Large intestine (tissue), 3 donors: ENCODE results near the gene TTC23. TPM values are rescaled to one million over a fixed set of nuclear protein-coding genes. Genes with fewer than 3 reads are reported as not detected.

Source experiments
- DNase-seq, 2 donors: peaks; one replicate each; pipeline versions ENCODE4 v3.0.0 to v3.0.0-alpha.2; 2013
- H3K27ac ChIP-seq: one replicate; pipeline ENCODE4 v1.5.1; 2013; ENCODE audit warnings: low read length
- H3K27me3 ChIP-seq: 2 replicates; pipeline ENCODE4 v1.6.1; 2013; ENCODE audit warnings: low read length; ENCODE audit not compliant: control insufficient read depth, insufficient read depth
- H3K36me3 ChIP-seq: 2 replicates; pipeline ENCODE4 v1.6.1; 2013; ENCODE audit warnings: low read length; ENCODE audit not compliant: control insufficient read depth, insufficient read depth
- H3K4me1 ChIP-seq: one replicate; pipeline ENCODE4 v1.6.1; 2013; ENCODE audit warnings: low read length; ENCODE audit not compliant: control insufficient read depth, insufficient read depth
- H3K4me3 ChIP-seq: one replicate; pipeline ENCODE4 v1.5.1; 2013; ENCODE audit warnings: low read length
- H3K9me3 ChIP-seq: one replicate; pipeline ENCODE4 v1.6.1; 2013; ENCODE audit warnings: mild to moderate bottlenecking, low read depth, low read length, moderate library complexity; ENCODE audit not compliant: control insufficient read depth
- WGBS: methylation state at CpG from one replicate; pipeline ENCODE4 v1.1.5; 2013; ENCODE audit warnings: low lambda C conversion rate; ENCODE audit not compliant: insufficient coverage; 5-methylcytosine and 5-hydroxymethylcytosine counted together
- polyA plus RNA-seq: library from polyadenylated mRNA; unstranded; fragments of 120-200 nt; gene quantifications from one replicate; pipeline ENCODE4 v1.2.1, GENCODE V29; 2013

Gene TTC23
- polyA plus RNA-seq, 1 donor = 16.3 TPM

DNA sequence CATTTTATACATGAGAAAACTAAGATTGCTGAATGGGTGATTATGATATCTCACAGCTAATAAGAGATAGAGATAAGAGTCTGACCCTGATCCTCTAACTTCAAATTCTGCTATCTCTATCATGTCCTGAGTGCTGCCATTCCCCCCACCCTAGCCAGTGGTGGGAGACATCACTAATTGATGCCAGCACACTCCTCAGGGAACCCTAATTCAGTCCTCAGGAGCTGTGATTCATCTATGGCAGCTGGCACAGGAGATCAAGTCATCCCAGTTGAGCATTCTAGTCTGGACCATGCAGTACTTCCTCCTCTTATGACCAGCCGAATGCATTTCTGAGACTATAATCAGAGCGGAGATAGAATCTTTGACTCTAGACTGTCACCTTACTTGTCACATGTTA is 72.6 kb downstream of the TTC23 start:
- H3K4me3 ChIP-seq = no peak overlapping the region
- H3K9me3 ChIP-seq = no peaks in the 10 kb centered on the region
- H3K27ac ChIP-seq = no peak overlapping the region
- DNase-seq = no peak
- no peaks in the 10 kb centered on the region for H3K27me3 ChIP-seq
- no CpG with 5 or more reads among the region's 2 CpGs for WGBS
- H3K36me3 ChIP-seq = peaks cover 27% of the 10 kb centered on the region
- no peaks in the 10 kb centered on the region for H3K4me1 ChIP-seq

DNA sequence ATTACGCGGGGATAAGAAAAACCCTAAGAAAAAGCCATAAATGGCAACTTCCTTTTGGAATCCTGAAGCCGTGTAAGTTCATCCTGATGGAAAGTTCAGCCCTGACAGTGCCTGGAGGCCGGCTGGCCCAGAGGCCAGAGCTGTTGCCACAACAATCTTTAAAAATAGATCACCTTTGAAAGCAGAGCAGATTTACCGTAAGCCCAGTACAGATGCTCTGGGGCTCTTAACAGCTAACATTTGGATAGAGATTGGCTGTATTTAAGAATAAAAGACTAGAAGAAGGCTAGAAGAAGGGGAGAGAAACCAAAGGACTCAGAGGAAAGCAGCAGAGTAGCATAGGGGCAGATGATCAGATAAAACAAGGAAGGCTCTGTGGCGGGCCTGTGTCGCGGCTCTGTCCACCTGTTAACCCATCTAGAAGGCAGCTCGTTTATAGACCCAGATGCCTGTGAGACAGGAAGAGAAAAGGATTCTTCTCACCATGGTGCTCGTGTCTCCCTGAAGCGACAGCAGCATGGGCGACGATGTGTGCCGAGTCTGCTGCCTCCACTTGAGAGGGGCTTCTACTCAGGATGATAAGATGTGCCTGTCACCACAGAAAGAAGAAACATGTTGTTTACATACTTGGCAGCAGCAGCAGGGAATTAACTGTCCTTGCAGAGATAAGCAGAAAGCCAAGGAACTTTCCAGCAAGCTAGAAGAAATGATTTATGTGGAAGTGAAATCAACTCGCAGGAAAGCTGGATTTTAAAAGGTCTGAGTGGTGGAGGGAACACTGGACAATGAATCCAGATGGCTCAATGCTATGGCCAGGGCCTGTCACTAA is 74.6 kb downstream of the TTC23 start:
- no peak for DNase-seq
- Histone ChIP-seq H3K9me3 (no peaks in the 10 kb centered on the region), H3K27ac (peak overlapping the region; percentile 23), H3K4me3 (no peak overlapping the region), H3K27me3 (no peaks in the 10 kb centered on the region), H3K4me1 (no peaks in the 10 kb centered on the region), H3K36me3 (peaks cover 34% of the 10 kb centered on the region)
- WGBS = no CpG with 5 or more reads among the region's 15 CpGs

DNA sequence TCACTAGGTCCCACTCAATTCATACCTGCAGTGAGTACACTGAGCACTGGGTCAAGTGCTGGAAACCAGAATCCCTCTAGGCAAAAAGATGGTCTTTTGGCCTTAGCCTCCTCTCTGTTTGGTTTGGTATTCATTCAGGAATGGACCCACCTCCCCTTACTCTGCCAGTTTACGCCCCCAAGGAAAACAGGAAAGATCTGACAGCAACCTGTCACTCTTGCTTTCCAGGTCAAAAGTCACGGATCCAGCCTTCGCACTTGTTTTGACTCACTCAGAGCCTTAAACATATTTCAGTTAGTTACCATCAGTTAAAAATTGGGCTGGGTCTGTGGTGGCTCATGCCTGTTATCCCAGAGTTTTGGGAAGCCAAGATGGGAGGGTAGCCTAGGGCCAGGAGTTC is 76.4 kb downstream of the TTC23 start:
- H3K4me3 ChIP-seq = no peak overlapping the region
- DNase-seq = no peak
- no peak overlapping the region for H3K27ac ChIP-seq
- no peaks in the 10 kb centered on the region for H3K4me1 ChIP-seq
- H3K27me3 ChIP-seq = no peaks in the 10 kb centered on the region
- no peaks in the 10 kb centered on the region for H3K9me3 ChIP-seq
- peaks cover 44% of the 10 kb centered on the region for H3K36me3 ChIP-seq
- WGBS = no CpG with 5 or more reads among the region's 3 CpGs

DNA sequence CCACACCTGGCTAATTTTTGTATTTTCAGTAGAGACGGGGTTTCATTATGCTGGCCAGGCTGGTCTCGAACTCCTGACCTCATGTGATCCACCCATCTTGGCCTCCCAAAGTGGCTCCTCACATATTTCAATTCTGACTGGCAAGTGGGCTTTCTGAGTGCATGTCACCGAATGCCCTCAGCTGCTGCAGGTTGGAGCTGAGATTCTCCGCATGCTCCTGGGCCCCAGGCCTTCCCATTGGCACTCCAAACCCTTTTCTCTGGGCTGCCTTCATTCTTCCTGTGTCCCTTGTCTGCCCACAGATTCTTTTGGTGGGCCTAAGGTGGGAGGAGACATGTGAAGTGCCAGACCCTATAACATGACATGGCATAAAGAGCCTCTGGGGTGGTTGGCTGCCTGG is 77.2 kb downstream of the TTC23 start:
- H3K9me3 ChIP-seq = no peaks in the 10 kb centered on the region
- no peak for DNase-seq
- peaks cover 51% of the 10 kb centered on the region for H3K36me3 ChIP-seq
- no peak overlapping the region for H3K27ac ChIP-seq
- no peak overlapping the region for H3K4me3 ChIP-seq
- H3K27me3 ChIP-seq = no peaks in the 10 kb centered on the region
- H3K4me1 ChIP-seq = no peaks in the 10 kb centered on the region
- WGBS = no CpG with 5 or more reads among the region's 4 CpGs

DNA sequence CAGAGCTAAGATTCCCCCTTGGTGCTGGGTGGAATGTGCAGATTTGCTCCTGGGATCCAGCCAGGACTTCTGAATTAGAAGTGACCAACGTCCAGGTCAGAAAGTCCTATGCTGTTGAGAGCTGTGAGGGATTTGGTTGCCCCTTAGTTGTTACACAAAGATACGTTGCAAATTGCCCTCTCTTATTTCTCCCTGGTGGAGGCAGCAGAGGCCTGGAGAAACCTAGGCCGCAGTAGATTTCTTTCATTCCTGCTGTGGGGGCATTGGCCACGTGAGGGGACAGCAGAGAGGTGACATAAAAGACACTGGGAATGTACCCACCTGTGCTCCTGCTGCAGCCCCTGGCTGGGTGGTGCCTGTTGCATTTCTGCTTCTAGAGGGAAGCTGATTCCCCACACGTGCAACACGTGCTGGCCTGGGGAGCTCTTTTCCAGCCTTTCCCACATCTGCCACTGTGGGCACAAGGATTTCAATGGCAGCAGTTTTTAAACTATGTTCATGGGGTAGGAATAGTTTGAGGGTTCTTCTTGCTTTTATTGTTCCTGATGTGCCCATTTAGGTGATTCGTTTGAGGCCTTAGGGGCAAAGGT is 78.8 kb downstream of the TTC23 start:
- WGBS = no CpG with 5 or more reads among the region's 7 CpGs
- H3K36me3 ChIP-seq = peaks cover 64% of the 10 kb centered on the region
- peak overlapping the region; percentile 48 for H3K27ac ChIP-seq

DNA sequence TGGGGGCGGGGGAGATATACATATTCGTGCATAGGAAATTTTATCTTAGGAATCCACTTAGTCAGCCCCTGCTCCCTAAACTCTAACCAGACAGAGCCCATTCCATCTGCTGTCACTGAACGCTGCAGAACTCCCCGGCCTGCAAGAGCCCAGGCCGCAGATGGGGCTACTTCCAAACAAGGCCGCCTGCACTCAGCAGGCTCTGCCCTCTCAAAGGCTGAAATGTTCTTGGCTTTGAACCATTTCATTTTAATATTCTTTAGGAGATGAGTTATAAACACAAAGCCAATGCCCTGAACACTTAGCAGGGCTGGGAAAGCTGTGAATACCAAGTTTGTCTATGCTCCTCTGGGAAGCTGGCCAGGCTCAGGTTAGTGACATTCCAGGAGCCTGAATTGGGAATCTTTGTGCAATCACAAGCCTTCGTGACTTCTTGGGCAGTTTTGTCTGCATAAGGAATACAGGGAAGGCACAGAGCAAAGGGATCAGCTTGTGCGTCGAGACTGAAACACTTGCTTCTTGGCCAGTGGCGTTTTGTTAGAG is 79.5 kb downstream of the TTC23 start:
- Histone ChIP-seq H3K36me3 (peaks cover 59% of the 10 kb centered on the region), H3K4me1 (no peaks in the 10 kb centered on the region), H3K4me3 (no peak overlapping the region), H3K9me3 (no peaks in the 10 kb centered on the region), H3K27ac (peak overlapping the region; percentile 65), H3K27me3 (no peaks in the 10 kb centered on the region)
- no CpG with 5 or more reads among the region's 10 CpGs for WGBS
- DNase-seq = peak in 1 of 2 donors; percentile 12

More for the DNA sequence above, 78.8 kb downstream of the TTC23 start:
- H3K27me3 ChIP-seq = no peaks in the 10 kb centered on the region
- no peak for DNase-seq
- no peaks in the 10 kb centered on the region for H3K9me3 ChIP-seq
- H3K4me3 ChIP-seq = no peak overlapping the region
- H3K4me1 ChIP-seq = no peaks in the 10 kb centered on the region

DNA sequence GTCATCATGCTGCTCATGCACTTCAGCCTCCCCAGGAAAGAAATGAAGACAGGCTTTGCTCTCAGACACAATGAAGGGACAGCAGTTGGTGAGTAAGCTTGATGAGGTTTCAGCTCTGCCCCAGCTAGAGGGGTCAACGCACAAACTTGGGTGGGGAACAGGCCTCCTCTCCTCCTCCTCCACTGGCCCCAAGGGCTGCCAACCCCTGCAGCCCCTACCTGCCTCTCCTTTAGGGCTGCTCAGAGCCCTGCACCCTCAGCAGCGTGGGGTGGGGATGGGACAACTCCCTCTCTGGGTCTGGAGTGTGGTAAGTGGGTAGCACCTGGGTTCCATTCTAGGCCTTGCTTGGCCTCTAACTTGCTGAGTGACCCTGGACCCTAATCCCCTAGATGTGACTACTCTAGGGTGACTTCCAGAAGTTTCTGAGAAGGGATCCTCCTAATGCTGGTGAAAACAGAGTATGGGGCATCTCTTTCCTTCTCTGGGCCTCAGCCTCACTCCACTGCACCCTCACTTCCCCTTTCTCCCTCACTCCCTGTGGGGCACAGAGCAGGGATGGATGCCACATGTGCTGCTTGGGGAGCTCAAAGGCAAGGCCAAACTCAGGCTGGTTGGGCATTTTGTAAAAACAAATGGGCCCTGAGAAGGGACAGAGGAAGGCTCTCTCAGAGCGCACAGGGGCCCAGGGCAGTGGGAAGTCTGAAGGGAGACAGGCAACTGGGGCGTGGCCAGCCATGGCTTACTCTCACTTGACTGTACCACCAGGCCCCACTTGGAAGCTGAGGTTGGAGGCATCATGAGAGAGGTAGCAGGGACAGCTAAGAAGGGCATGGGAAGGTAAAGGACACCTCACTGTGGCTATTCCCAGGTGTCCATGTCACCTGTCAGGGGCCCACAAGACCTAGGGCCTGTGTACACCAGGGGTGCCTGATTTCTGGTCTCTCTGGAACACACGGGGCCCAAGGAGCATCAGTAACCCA is 80.5 kb downstream of the TTC23 start:
- peaks cover 51% of the 10 kb centered on the region for H3K36me3 ChIP-seq
- H3K9me3 ChIP-seq = no peaks in the 10 kb centered on the region
- WGBS = no CpG with 5 or more reads among the region's 5 CpGs
- H3K27ac ChIP-seq = peak overlapping the region; percentile 65
- DNase-seq = no peak
- no peaks in the 10 kb centered on the region for H3K4me1 ChIP-seq
- H3K4me3 ChIP-seq = no peak overlapping the region
- H3K27me3 ChIP-seq = no peaks in the 10 kb centered on the region

DNA sequence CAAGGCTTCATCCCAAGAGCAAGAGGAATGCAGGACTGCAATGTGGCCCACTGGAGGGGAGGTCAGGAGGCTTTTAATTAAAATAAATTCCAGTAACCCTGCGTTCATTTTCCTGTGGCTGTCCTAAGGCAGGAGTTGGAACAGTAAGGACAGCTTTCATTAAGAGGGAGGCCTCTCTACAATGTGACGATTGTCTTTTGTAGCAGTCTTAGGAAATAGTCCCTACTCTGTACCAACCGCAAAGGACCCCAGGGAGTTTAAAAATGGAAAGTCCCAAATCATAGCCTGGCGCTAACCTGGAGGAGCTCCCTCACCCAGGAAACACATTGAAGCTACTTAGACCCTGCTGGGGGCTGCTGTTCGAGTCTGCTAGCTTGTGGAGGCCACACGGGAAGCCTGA is 81.7 kb downstream of the TTC23 start:
- no peak for DNase-seq
- Histone ChIP-seq H3K9me3 (no peaks in the 10 kb centered on the region), H3K4me1 (no peaks in the 10 kb centered on the region), H3K27me3 (no peaks in the 10 kb centered on the region), H3K4me3 (no peak overlapping the region), H3K27ac (peak overlapping the region; percentile 65), H3K36me3 (peaks cover 47% of the 10 kb centered on the region)
- 80% methylated on average over 1 of the region's 6 CpGs for WGBS

DNA sequence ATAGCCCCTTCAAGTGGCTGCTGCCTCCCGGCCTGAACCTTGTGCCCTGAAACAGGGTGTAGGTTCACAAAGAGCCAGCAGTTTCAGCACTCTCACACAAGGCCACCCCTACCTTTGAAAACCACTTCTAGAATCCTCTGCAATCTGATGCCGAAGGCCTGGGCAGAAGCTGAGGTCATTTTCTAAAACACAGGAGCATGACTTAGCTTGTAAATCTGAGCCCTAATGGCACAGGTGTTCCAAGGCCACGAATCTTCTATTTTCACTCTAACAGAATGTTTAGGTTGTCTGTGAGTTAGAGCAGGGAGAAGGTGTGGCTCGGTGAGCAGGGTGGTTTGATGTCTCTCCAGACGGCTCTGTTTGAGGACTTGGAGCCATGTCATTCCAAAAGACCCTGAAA is 82.2 kb downstream of the TTC23 start:
- DNase-seq = no peak
- peaks cover 44% of the 10 kb centered on the region for H3K36me3 ChIP-seq
- H3K27ac ChIP-seq = no peak overlapping the region
- H3K9me3 ChIP-seq = no peaks in the 10 kb centered on the region
- no peaks in the 10 kb centered on the region for H3K4me1 ChIP-seq
- H3K4me3 ChIP-seq = no peak overlapping the region
- no peaks in the 10 kb centered on the region for H3K27me3 ChIP-seq
- no CpG with 5 or more reads among the region's 5 CpGs for WGBS
